A549 (cell line): ENCODE data around the gene CACNA1C. TPM values are rescaled to one million over a fixed set of nuclear protein-coding genes. Genes with fewer than 3 reads are reported as not detected.

ENCODE experiments used
- ATAC-seq, 2 experiments: fragments of 200-7000 bp in 1 of 2; fragments of >200 bp in 1 of 2; cut with Nextera tagmentation in 1 of 2; cut with Tn5 transposase in 1 of 2; 3 replicates each; pipeline versions ENCODE4 v1.8.0 to v1.9.1; 2018 to 2020; ENCODE audit warnings: mild to moderate bottlenecking in 1 of 2, moderate library complexity in 1 of 2
- CTCF ChIA-PET: fragments of 300-600 bp; sonication (Branson Sonifier 250); formaldehyde crosslinking; extraction: SDS; loops from one replicate; lab custom pipeline; 2021; ENCODE audit warnings: antibody characterized with exemption, inconsistent platforms; lab: Yijun Ruan, JAX
- POLR2A ChIA-PET: fragments of 350-600 bp; formaldehyde crosslinking; extraction: SDS; loops from one replicate; lab custom pipeline; 2021; ENCODE audit warnings: antibody characterized with exemption, inconsistent platforms; lab: Yijun Ruan, JAX
- DNase-seq, 2 experiments: peaks; one replicate each; pipeline versions ENCODE4 v3.0.0 to v3.0.0-alpha.2; 2011 to 2016; ENCODE audit warnings: low read depth in 1 of 2, low spot score in 1 of 2
- FAIRE-seq: peaks from 2 replicates; lab custom pipeline; 2011; peaks lifted over from hg19 to GRCh38; lab: Jason Lieb, UNC
- H3K27ac ChIP-seq, 2 experiments: fragments of >200 bp; sonication (Bioruptor Twin); formaldehyde crosslinking; 3 replicates each; pipeline ENCODE4 v1.5.1; 2016 to 2017
- H3K4me1 ChIP-seq: fragments of >200 bp; sonication (Bioruptor Twin); formaldehyde crosslinking; 3 replicates; pipeline ENCODE4 v1.6.1; 2016
- H3K4me2 ChIP-seq: fragments of >200 bp; sonication (Bioruptor Twin); formaldehyde crosslinking; 3 replicates; pipeline ENCODE4 v1.6.1; 2016
- H3K4me3 ChIP-seq: fragments of >200 bp; sonication (Bioruptor Twin); formaldehyde crosslinking; 3 replicates; pipeline ENCODE4 v1.5.1; 2016
- H3K9me3 ChIP-seq: fragments of >200 bp; sonication (Bioruptor Twin); formaldehyde crosslinking; 3 replicates; pipeline ENCODE4 v1.6.1; 2016
- ATOH8 ChIP-seq: fragments of 250-450 bp; sonication (Bioruptor Pico); IDR thresholded peaks from 2 replicates; pipeline ENCODE4 v1.5.0; 2020; ENCODE audit warnings: low read depth, mild to moderate bottlenecking, moderate library complexity
- BHLHE40 ChIP-seq: IDR thresholded peaks from 2 replicates; pipeline ENCODE4 v1.6.1; 2012; ENCODE audit warnings: low read depth, low read length, inconsistent platforms
- CBX2 ChIP-seq: fragments of 200-600 bp; sonication (generic); IDR thresholded peaks from 2 replicates; pipeline ENCODE4 v1.6.1; 2016; ENCODE audit warnings: low read depth, mild to moderate bottlenecking, borderline replicate concordance
- CBX8 ChIP-seq: fragments of 200-600 bp; sonication (generic); IDR thresholded peaks from 2 replicates; pipeline ENCODE4 v1.6.1; 2016
- CEBPB ChIP-seq, 2 experiments: fragments of >200 bp in 1 of 2; sonication (Bioruptor Twin) in 1 of 2; formaldehyde crosslinking in 1 of 2; IDR thresholded peaks; 2 replicates each; pipeline ENCODE4 v1.6.1; 2012 to 2016
- CTCF ChIP-seq: fragments of >200 bp; sonication (Bioruptor Twin); formaldehyde crosslinking; IDR thresholded peaks from 3 replicates; pipeline ENCODE4 v1.5.1; 2016
- E2F6 ChIP-seq: IDR thresholded peaks from 2 replicates; pipeline ENCODE4 v1.6.1; 2012; ENCODE audit warnings: low read depth, borderline replicate concordance
- HES2 ChIP-seq: fragments of >200 bp; sonication (Bioruptor Twin); formaldehyde crosslinking; IDR thresholded peaks from 2 replicates; pipeline ENCODE4 v1.6.1; 2016
- HOXA7 ChIP-seq: fragments of 250-450 bp; sonication (Bioruptor Pico); IDR thresholded peaks from 2 replicates; pipeline ENCODE4 v1.5.0; 2020; ENCODE audit warnings: mild to moderate bottlenecking, moderate library complexity
- HOXB5 ChIP-seq: fragments of 250-450 bp; sonication (Bioruptor Pico); IDR thresholded peaks from 2 replicates; pipeline ENCODE4 v1.5.0; 2020; ENCODE audit warnings: mild to moderate bottlenecking, moderate library complexity
- JUN ChIP-seq, 2 experiments: fragments of >200 bp; sonication (Bioruptor Twin); formaldehyde crosslinking; IDR thresholded peaks; 2 replicates in 1 of 2; 3 replicates in 1 of 2; pipeline ENCODE4 v1.6.1; 2016 to 2017
- MYC ChIP-seq: IDR thresholded peaks from 2 replicates; pipeline ENCODE4 v1.6.1; 2012; ENCODE audit warnings: mild to moderate bottlenecking, inconsistent platforms, low read length, improper control_type of control experiment, borderline replicate concordance
- NFE2L2 ChIP-seq: fragments of 150-350 bp; conservative IDR thresholded peaks from 2 replicates; pipeline ENCODE4 v1.6.1; 2014; ENCODE audit warnings: low read length
- POLR2AphosphoS2 ChIP-seq: conservative IDR thresholded peaks from 2 replicates; pipeline ENCODE4 v1.6.1; 2012; ENCODE audit warnings: low read length, improper control_type of control experiment, inconsistent platforms
- RCOR1 ChIP-seq: fragments of 150-350 bp; IDR thresholded peaks from 2 replicates; pipeline ENCODE4 v1.6.1; 2014; ENCODE audit warnings: antibody characterized with exemption, low read length, low read depth
- RNF2 ChIP-seq: fragments of 200-600 bp; sonication (generic); IDR thresholded peaks from 2 replicates; pipeline ENCODE4 v1.6.1; 2016; ENCODE audit warnings: low read depth, mild to moderate bottlenecking, antibody characterized with exemption, moderate library complexity, borderline replicate concordance
- TP53 ChIP-seq: fragments of 250-450 bp; sonication (Bioruptor Pico); IDR thresholded peaks from 2 replicates; pipeline ENCODE4 v1.5.0; 2021; ENCODE audit warnings: mild to moderate bottlenecking, moderate library complexity
- ZC3H11A ChIP-seq: fragments of 450-650 bp; IDR thresholded peaks from 2 replicates; pipeline ENCODE4 v1.6.1; 2014; ENCODE audit warnings: antibody characterized with exemption, mild to moderate bottlenecking
- ZNF302 ChIP-seq: fragments of 250-450 bp; sonication (Bioruptor Pico); IDR thresholded peaks from 2 replicates; pipeline ENCODE4 v1.9.0; 2021; ENCODE audit warnings: inconsistent platforms, mild to moderate bottlenecking, moderate library complexity
- ZSCAN20 ChIP-seq: fragments of 250-450 bp; sonication (Bioruptor Pico); IDR thresholded peaks from 2 replicates; pipeline ENCODE4 v1.8.0; 2022; ENCODE audit warnings: mild to moderate bottlenecking, moderate library complexity
- WGBS: methylation state at CpG from one replicate; pipeline ENCODE4 v1.1.6; 2017; ENCODE audit errors: missing lambda C conversion rate; 5-methylcytosine and 5-hydroxymethylcytosine counted together
- polyA plus RNA-seq, 4 experiments: library from polyadenylated mRNA; depleted of rRNA in 3 of 4; stranded (reverse); fragments of >200 nt; fragmentation: RNase III in 1 of 4; extraction: RNeasy Plus Mini Kit Qiagen cat#74134 plus additional on column Dnase treatment in 1 of 4; gene quantifications; 2 replicates in 3 of 4; 3 replicates in 1 of 4; pipeline ENCODE4 v1.2.3, GENCODE V29; 2011 to 2017
- TF ChIP-seq, protein P1 (sequence below): IDR thresholded peaks from 2 replicates; pipeline ENCODE4 v1.6.1; 2012
- TF ChIP-seq, protein P2 (sequence below): IDR thresholded peaks from 2 replicates; pipeline ENCODE4 v1.6.1; 2012
- TF ChIP-seq, protein P3 (sequence below): fragments of 200-600 bp; sonication (generic); IDR thresholded peaks from 2 replicates; pipeline ENCODE4 v1.6.1; 2016; ENCODE audit warnings: antibody characterized with exemption, mild to moderate bottlenecking, moderate library complexity
- TF ChIP-seq, protein P4 (sequence below): fragments of 150-350 bp; IDR thresholded peaks from 2 replicates; pipeline ENCODE4 v1.6.1; 2014; ENCODE audit warnings: low read depth, mild to moderate bottlenecking, low read length

Gene CACNA1C
- polyA plus RNA-seq, 2 of the 4 experiments (the other 2 are of a cell fraction): not detected

DNA sequence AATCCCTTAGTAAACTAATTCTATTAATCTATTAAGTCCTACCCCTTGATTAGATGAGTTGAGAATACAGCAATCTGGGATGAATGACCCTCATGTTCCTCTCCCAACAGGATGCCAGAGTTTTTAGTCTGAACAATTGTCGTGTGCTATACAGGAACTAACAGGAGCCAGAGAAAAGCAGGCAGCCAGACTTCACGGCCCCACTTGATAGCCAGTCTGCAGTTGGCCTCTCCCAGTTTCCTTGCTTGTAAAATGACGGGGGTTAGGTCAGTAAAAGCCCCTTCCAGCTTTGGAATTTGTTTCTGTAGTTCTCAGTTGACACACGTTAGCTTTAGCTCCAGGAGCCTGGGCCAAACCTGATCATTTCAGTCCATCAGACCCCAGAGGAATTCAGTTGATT, 475.2 kb downstream of the CACNA1C start:
- CTCF ChIA-PET: interaction anchor here (0.8 kb wide), 1 partner anchor 15 kb away, joined by 3 read pairs; no protein-coding TSS in a partner anchor
- Histone ChIP-seq H3K9me3 (no peaks in the 10 kb centered on the region), H3K27ac (no peak overlapping the region), H3K4me3 (no peak overlapping the region), H3K4me2 (no peak overlapping the region), H3K4me1 (no peaks in the 10 kb centered on the region)
- 1% methylated on average over 4 of the region's 4 CpGs for WGBS
- POLR2A ChIA-PET: no interaction called here
- TF ChIP-seq ZC3H11A (no peak), ZSCAN20 (CRISPR knock-in tag) (no peak), MYC (no peak), TP53 (CRISPR knock-in tag) (no peak), ZNF302 (CRISPR knock-in tag) (no peak), BHLHE40 (no peak), RCOR1 (no peak), POLR2AphosphoS2 (no peak)
- TF ChIP-seq, protein P1, sequence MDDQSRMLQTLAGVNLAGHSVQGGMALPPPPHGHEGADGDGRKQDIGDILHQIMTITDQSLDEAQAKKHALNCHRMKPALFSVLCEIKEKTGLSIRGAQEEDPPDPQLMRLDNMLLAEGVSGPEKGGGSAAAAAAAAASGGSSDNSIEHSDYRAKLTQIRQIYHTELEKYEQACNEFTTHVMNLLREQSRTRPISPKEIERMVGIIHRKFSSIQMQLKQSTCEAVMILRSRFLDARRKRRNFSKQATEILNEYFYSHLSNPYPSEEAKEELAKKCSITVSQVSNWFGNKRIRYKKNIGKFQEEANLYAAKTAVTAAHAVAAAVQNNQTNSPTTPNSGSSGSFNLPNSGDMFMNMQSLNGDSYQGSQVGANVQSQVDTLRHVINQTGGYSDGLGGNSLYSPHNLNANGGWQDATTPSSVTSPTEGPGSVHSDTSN: no peak
- TF ChIP-seq, protein P2, sequence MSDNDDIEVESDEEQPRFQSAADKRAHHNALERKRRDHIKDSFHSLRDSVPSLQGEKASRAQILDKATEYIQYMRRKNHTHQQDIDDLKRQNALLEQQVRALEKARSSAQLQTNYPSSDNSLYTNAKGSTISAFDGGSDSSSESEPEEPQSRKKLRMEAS: no peak
- TF ChIP-seq, protein P3, sequence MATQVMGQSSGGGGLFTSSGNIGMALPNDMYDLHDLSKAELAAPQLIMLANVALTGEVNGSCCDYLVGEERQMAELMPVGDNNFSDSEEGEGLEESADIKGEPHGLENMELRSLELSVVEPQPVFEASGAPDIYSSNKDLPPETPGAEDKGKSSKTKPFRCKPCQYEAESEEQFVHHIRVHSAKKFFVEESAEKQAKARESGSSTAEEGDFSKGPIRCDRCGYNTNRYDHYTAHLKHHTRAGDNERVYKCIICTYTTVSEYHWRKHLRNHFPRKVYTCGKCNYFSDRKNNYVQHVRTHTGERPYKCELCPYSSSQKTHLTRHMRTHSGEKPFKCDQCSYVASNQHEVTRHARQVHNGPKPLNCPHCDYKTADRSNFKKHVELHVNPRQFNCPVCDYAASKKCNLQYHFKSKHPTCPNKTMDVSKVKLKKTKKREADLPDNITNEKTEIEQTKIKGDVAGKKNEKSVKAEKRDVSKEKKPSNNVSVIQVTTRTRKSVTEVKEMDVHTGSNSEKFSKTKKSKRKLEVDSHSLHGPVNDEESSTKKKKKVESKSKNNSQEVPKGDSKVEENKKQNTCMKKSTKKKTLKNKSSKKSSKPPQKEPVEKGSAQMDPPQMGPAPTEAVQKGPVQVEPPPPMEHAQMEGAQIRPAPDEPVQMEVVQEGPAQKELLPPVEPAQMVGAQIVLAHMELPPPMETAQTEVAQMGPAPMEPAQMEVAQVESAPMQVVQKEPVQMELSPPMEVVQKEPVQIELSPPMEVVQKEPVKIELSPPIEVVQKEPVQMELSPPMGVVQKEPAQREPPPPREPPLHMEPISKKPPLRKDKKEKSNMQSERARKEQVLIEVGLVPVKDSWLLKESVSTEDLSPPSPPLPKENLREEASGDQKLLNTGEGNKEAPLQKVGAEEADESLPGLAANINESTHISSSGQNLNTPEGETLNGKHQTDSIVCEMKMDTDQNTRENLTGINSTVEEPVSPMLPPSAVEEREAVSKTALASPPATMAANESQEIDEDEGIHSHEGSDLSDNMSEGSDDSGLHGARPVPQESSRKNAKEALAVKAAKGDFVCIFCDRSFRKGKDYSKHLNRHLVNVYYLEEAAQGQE: no peak
- DNase-seq (no peak), FAIRE-seq (no peak), ATAC-seq (no peak)

GRCh38 chr12:2529807-2530206, 477.0 kb downstream of the CACNA1C start:
- WGBS: 9% methylated on average over 2 of the region's 2 CpGs
- no peak for DNase-seq
- no peak overlapping the region for H3K4me3 ChIP-seq
- no peak for TF ChIP-seq CTCF
- POLR2A ChIA-PET: no interaction called here
- no peak overlapping the region for H3K27ac ChIP-seq
- ATAC-seq: no peak
- CTCF ChIA-PET: no interaction called here
- no peaks in the 10 kb centered on the region for H3K4me1 ChIP-seq
- no peak for FAIRE-seq
- H3K9me3 ChIP-seq: no peaks in the 10 kb centered on the region
- H3K4me2 ChIP-seq: no peak overlapping the region

DNA sequence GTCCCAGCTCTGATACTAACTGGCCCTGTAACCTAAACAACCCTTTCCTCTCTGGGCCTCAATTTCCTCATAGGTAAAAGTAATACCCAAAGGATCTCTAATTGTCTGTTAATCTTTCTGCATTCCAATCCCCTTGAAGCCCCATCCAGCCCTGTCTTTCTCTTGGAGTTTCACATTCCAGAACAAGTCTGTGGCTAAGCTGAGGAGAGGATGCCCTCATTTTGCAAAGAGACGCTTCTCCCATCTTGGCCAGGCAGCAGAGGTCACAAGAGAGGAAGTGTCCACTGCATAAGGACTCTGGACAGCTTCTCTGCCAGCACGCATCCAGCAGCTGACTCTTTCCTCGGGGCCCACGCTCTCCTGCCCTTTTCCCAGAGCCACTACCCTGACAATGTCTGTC, 478.6 kb downstream of the CACNA1C start:
- no peak overlapping the region for H3K27ac ChIP-seq
- H3K4me2 ChIP-seq: no peak overlapping the region
- no peak overlapping the region for H3K4me3 ChIP-seq
- POLR2A ChIA-PET: no interaction called here
- no peaks in the 10 kb centered on the region for H3K4me1 ChIP-seq
- FAIRE-seq (no peak), ATAC-seq (no peak), DNase-seq (no peak)
- 18% methylated on average over 4 of the region's 4 CpGs for WGBS
- H3K9me3 ChIP-seq: no peaks in the 10 kb centered on the region
- CTCF ChIA-PET: interaction anchor here (1.0 kb wide), 1 partner anchor 10 kb away, joined by 4 read pairs; no protein-coding TSS in a partner anchor
- TF ChIP-seq JUN (IDR thresholded peaks at IDR 0.05) (no peak), CBX8 (no peak), CBX2 (no peak), HES2 (no peak), NFE2L2 (no peak), ATOH8 (CRISPR knock-in tag) (no peak), CEBPB (IDR thresholded peaks at IDR 0.05) (no peak), HOXB5 (CRISPR knock-in tag) (no peak), RNF2 (no peak), E2F6 (no peak), HOXA7 (no peak)
- TF ChIP-seq, protein P2: no peak
- TF ChIP-seq, protein P4, sequence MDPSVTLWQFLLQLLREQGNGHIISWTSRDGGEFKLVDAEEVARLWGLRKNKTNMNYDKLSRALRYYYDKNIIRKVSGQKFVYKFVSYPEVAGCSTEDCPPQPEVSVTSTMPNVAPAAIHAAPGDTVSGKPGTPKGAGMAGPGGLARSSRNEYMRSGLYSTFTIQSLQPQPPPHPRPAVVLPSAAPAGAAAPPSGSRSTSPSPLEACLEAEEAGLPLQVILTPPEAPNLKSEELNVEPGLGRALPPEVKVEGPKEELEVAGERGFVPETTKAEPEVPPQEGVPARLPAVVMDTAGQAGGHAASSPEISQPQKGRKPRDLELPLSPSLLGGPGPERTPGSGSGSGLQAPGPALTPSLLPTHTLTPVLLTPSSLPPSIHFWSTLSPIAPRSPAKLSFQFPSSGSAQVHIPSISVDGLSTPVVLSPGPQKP: no peak
